ENCODE results near the gene NF2.

DNA sequence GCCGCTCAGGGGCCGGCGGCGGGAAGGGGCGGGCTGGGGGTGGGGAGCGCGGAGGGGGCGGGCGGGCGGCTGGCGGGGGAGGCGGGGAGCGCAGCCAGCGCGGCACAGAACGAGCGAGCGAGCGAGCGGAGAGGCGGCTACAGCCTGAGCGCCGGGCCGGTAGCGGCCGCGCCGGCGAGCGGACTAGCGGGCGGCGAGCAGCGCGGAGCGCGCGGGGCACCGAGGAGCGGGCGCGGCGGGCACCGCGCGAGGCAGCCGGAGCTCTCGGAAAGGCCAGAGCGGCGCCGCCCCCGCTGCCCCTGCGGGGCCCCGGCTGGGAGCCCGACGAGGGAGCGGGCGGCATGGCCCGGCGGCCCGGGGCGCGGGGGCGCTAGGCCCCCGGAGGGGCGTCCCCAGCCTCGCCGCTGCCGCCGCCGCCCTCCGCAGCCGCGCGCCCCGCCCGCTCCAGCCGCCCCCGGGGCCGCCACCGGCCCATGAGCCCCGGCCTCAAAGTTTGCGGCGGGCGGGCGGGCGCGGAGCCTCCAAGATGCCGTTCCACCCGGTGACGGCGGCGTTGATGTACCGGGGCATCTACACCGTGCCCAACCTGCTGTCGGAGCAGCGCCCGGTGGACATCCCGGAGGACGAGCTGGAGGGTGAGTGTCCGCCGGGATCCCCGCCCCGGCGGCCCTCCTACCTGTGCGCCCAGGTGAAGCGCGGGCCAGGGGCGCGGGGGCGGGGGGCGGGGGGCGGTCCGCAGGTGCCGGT lies 116.6 kb downstream of the NF2 start, which contains the start of gene CABP7:
- no peak for TF ChIP-seq POLR2A (IDR thresholded peaks at IDR 0.05)
- TF ChIP-seq, protein P1, sequence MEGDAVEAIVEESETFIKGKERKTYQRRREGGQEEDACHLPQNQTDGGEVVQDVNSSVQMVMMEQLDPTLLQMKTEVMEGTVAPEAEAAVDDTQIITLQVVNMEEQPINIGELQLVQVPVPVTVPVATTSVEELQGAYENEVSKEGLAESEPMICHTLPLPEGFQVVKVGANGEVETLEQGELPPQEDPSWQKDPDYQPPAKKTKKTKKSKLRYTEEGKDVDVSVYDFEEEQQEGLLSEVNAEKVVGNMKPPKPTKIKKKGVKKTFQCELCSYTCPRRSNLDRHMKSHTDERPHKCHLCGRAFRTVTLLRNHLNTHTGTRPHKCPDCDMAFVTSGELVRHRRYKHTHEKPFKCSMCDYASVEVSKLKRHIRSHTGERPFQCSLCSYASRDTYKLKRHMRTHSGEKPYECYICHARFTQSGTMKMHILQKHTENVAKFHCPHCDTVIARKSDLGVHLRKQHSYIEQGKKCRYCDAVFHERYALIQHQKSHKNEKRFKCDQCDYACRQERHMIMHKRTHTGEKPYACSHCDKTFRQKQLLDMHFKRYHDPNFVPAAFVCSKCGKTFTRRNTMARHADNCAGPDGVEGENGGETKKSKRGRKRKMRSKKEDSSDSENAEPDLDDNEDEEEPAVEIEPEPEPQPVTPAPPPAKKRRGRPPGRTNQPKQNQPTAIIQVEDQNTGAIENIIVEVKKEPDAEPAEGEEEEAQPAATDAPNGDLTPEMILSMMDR (IDR thresholded peaks at IDR 0.05), result no peak

All from ovary (tissue), 3 donors.